Measurements from ENCODE around the gene ASTN1. TPM values are rescaled to one million over a fixed set of nuclear protein-coding genes. Genes with fewer than 3 reads are reported as not detected.

Gene ASTN1
- total RNA-seq, 1 donor from 2014 or later = 0.22 TPM

GRCh38 chr1:177063648-177064047, 100.9 kb downstream of the ASTN1 start:
- DNase-seq (no peak), ATAC-seq (no peak)
- intact Hi-C loops (cut with micrococcal nuclease) = no loop called here

- intact Hi-C loops (cut with micrococcal nuclease) = no loop called here
- no peak for ATAC-seq
- DNase-seq = no peak
Observed at GRCh38 chr1:177054542-177054941, 110.0 kb downstream of the ASTN1 start.

- DNase-seq (no peak), ATAC-seq (no peak)
- intact Hi-C loops (cut with micrococcal nuclease) = no loop called here
Observed at GRCh38 chr1:177053648-177054047, 110.9 kb downstream of the ASTN1 start.

GRCh38 chr1:177048314-177049069, 116.0 kb downstream of the ASTN1 start:
- DNase-seq (no peak), ATAC-seq (no peak)
- intact Hi-C loops (cut with micrococcal nuclease) = no loop called here

- intact Hi-C loops (cut with micrococcal nuclease) = no loop called here
- ATAC-seq = no peak
- no peak for DNase-seq
Observed at GRCh38 chr1:177045151-177045550, 119.4 kb downstream of the ASTN1 start.

- intact Hi-C loops (cut with micrococcal nuclease) = no loop called here
- DNase-seq (no peak), ATAC-seq (no peak)
Observed at GRCh38 chr1:177044390-177044789, 120.1 kb downstream of the ASTN1 start.

GRCh38 chr1:177043597-177043996, 120.9 kb downstream of the ASTN1 start:
- no peak for ATAC-seq
- intact Hi-C loops (cut with micrococcal nuclease) = no loop called here
- no peak for DNase-seq

GRCh38 chr1:177035586-177035985, 128.9 kb downstream of the ASTN1 start:
- intact Hi-C loops (cut with micrococcal nuclease) = no loop called here
- ATAC-seq (no peak), DNase-seq (no peak)

- DNase-seq = no peak
- intact Hi-C loops (cut with micrococcal nuclease) = no loop called here
- peak; percentile 64 for ATAC-seq
Observed at GRCh38 chr1:177033628-177034027, 130.9 kb downstream of the ASTN1 start.

GRCh38 chr1:177032434-177032833, 132.1 kb downstream of the ASTN1 start:
- DNase-seq = no peak
- intact Hi-C loops (cut with micrococcal nuclease) = no loop called here
- ATAC-seq = no peak

GRCh38 chr1:177024623-177025022, 139.9 kb downstream of the ASTN1 start:
- intact Hi-C loops (cut with micrococcal nuclease) = no loop called here
- no peak for ATAC-seq
- no peak for DNase-seq

- intact Hi-C loops (cut with micrococcal nuclease) = no loop called here
- DNase-seq = no peak
- peak; percentile 52 for ATAC-seq
Observed at GRCh38 chr1:177023726-177024125, 140.8 kb downstream of the ASTN1 start.

- intact Hi-C loops (cut with micrococcal nuclease) = no loop called here
- ATAC-seq (no peak), DNase-seq (no peak)
Observed at GRCh38 chr1:177023249-177023648, 141.3 kb downstream of the ASTN1 start.

- intact Hi-C loops (cut with micrococcal nuclease) = no loop called here
- ATAC-seq = no peak
- no peak for DNase-seq
Observed at GRCh38 chr1:177021687-177022086, 142.8 kb downstream of the ASTN1 start.

GRCh38 chr1:177020851-177021589, 143.5 kb downstream of the ASTN1 start:
- DNase-seq (no peak), ATAC-seq (peak; percentile 73)
- intact Hi-C loops (cut with micrococcal nuclease) = no loop called here

- intact Hi-C loops (cut with micrococcal nuclease) = no loop called here
- no peak for DNase-seq
- ATAC-seq = no peak
Observed at GRCh38 chr1:177017287-177017852, 147.1 kb downstream of the ASTN1 start.

- intact Hi-C loops (cut with micrococcal nuclease) = no loop called here
- ATAC-seq = no peak
- DNase-seq = no peak
Observed at GRCh38 chr1:177014325-177014724, 150.2 kb downstream of the ASTN1 start.

- intact Hi-C loops (cut with micrococcal nuclease) = no loop called here
- no peak for DNase-seq
- ATAC-seq = no peak
Observed at GRCh38 chr1:177012342-177012925, 152.1 kb downstream of the ASTN1 start.

- intact Hi-C loops (cut with micrococcal nuclease) = no loop called here
- ATAC-seq (no peak), DNase-seq (no peak)
Observed at GRCh38 chr1:177011508-177011907, 153.0 kb downstream of the ASTN1 start.

GRCh38 chr1:177010211-177010825, 154.2 kb downstream of the ASTN1 start:
- no peak for ATAC-seq

More at GRCh38 chr1:177010211-177010825, 154.2 kb downstream of the ASTN1 start:
- intact Hi-C loops (cut with micrococcal nuclease) = no loop called here
- no peak for DNase-seq
